Spleen (tissue), 7 donors: Measurements from ENCODE around the gene SLC13A5.

Experiments
- CTCF ChIP-seq, 11 experiments: fragments of 200-600 bp in 7 of 11; fragments of 450-650 bp in 4 of 11; sonication (generic) in 4 of 11; IDR thresholded peaks in 8 of 11; conservative IDR thresholded peaks in 3 of 11; 1 replicate in 7 of 11; 2 replicates in 4 of 11; pipeline versions ENCODE4 v1.4.0 to v1.8.0; 2016 to 2021; ENCODE audit warnings: antibody characterized with exemption in 11 of 11, inconsistent platforms in 4 of 11, mild to moderate bottlenecking in 1 of 11
- POLR2A ChIP-seq, 3 donors: fragments of 450-650 bp; IDR thresholded peaks; one replicate each; pipeline ENCODE4 v1.5.1; 2017; ENCODE audit warnings: antibody characterized with exemption in 3 of 3, mild to moderate bottlenecking in 1 of 3
- POLR2AphosphoS5 ChIP-seq, 3 donors: sonication (generic); formaldehyde crosslinking; IDR thresholded peaks; one replicate each; pipeline ENCODE4 v1.5.1; 2017; ENCODE audit warnings: antibody characterized with exemption in 3 of 3
- donor health status: DM: no; HTN: no; CAD: no; lungs with moderate emphysema.
- donor health status: DM: no; HTN: no; CAD: no.
- donor health status: DM: no; HTN: no; CAD: no.

- TF ChIP-seq POLR2AphosphoS5 (IDR thresholded peaks at IDR 0.05), result no peak
- TF ChIP-seq POLR2A (IDR thresholded peaks at IDR 0.05), result no peak
- no peak for TF ChIP-seq CTCF (IDR thresholded peaks at IDR 0.05 in 8 of 11, conservative IDR thresholded peaks at IDR 0.05 in 3 of 11)
Observed at GRCh38 chr17:6668219-6668618, 45.0 kb downstream of the SLC13A5 start.
